Keratinocyte (primary cell): Measurements from ENCODE around the gene CFAP90. TPM values are rescaled to one million over a fixed set of nuclear protein-coding genes. Genes with fewer than 3 reads are reported as not detected.

Experiments used
- DNase-seq: peaks from one replicate; pipeline ENCODE4 v3.0.0-alpha.2; 2011; ENCODE audit warnings: low read depth, missing footprints, low spot score
- FAIRE-seq: peaks from 2 replicates; lab custom pipeline; 2011; peaks lifted over from hg19 to GRCh38; lab: Jason Lieb, UNC
- H2AFZ ChIP-seq: 2 replicates; pipeline ENCODE4 v1.6.0; 2012; ENCODE audit warnings: low read length, control low read depth, inconsistent platforms; ENCODE audit not compliant: control insufficient read depth
- H3K27ac ChIP-seq: 2 replicates; pipeline ENCODE4 v1.5.1; 2011; ENCODE audit warnings: low read length; ENCODE audit not compliant: control insufficient read depth, insufficient read depth
- H3K27me3 ChIP-seq: 3 replicates; pipeline ENCODE4 v1.6.0; 2011; ENCODE audit warnings: low read length; ENCODE audit not compliant: control insufficient read depth, insufficient read depth; ENCODE audit errors: extremely low read depth
- H3K36me3 ChIP-seq, 2 experiments: 2 replicates in 1 of 2; 3 replicates in 1 of 2; pipeline ENCODE4 v1.5.1; 2011; ENCODE audit warnings: low read length in 2 of 2, mild to moderate bottlenecking in 1 of 2; ENCODE audit not compliant: control insufficient read depth in 2 of 2, insufficient read depth in 2 of 2; ENCODE audit errors: extremely low read depth in 1 of 2
- H3K4me1 ChIP-seq: 3 replicates; pipeline ENCODE4 v1.5.1; 2011; ENCODE audit warnings: low read length; ENCODE audit not compliant: control insufficient read depth, insufficient read depth; ENCODE audit errors: extremely low read depth
- H3K4me2 ChIP-seq: 3 replicates; pipeline ENCODE4 v1.6.0; 2011; ENCODE audit warnings: low read depth, low read length; ENCODE audit not compliant: control insufficient read depth, insufficient read depth; ENCODE audit errors: extremely low read depth
- H3K4me3 ChIP-seq, 3 experiments: fragments of 200-600 bp in 1 of 3; sonication (generic) in 1 of 3; 2 replicates in 2 of 3; 3 replicates in 1 of 3; pipeline ENCODE4 v1.5.1; 2011 to 2016; ENCODE audit warnings: low read length in 3 of 3, mild to moderate bottlenecking in 3 of 3, control low read depth in 2 of 3, inconsistent platforms in 1 of 3, low read depth in 1 of 3, mixed read lengths in 1 of 3, mixed run types in 1 of 3, moderate library complexity in 1 of 3; ENCODE audit not compliant: control insufficient read depth in 2 of 3, insufficient read depth in 2 of 3; ENCODE audit errors: extremely low read depth in 1 of 3
- H3K79me2 ChIP-seq: 2 replicates; pipeline ENCODE4 v1.6.0; 2012; ENCODE audit warnings: low read length; ENCODE audit not compliant: control insufficient read depth, insufficient read depth
- H3K9ac ChIP-seq: 3 replicates; pipeline ENCODE4 v1.6.0; 2011; ENCODE audit warnings: low read length; ENCODE audit not compliant: control insufficient read depth, insufficient read depth; ENCODE audit errors: extremely low read depth
- H3K9me1 ChIP-seq: 3 replicates; pipeline ENCODE4 v1.6.0; 2011; ENCODE audit warnings: low read length; ENCODE audit not compliant: control insufficient read depth, insufficient read depth; ENCODE audit errors: extremely low read depth
- H3K9me3 ChIP-seq: 2 replicates; pipeline ENCODE4 v1.5.1; 2012; ENCODE audit warnings: low read depth, low read length; ENCODE audit not compliant: control insufficient read depth
- H4K20me1 ChIP-seq: 3 replicates; pipeline ENCODE4 v1.6.0; 2011; ENCODE audit warnings: low read length; ENCODE audit not compliant: control insufficient read depth, insufficient read depth; ENCODE audit errors: extremely low read depth
- CTCF ChIP-seq, 3 experiments: IDR thresholded peaks in 1 of 3; conservative IDR thresholded peaks in 1 of 3; optimal IDR thresholded peaks in 1 of 3; 2 replicates in 2 of 3; 3 replicates in 1 of 3; pipeline versions ENCODE3 to v1.5.1; 2011; ENCODE audit warnings: low read length in 3 of 3, mild to moderate bottlenecking in 3 of 3, moderate library complexity in 2 of 3, control low read depth in 1 of 3, inconsistent platforms in 1 of 3; ENCODE audit not compliant: insufficient read depth in 2 of 3; ENCODE audit errors: extremely low read depth in 1 of 3
- EZH2 ChIP-seq: IDR thresholded peaks from one replicate; pipeline ENCODE4 v1.6.1; 2012; ENCODE audit warnings: inconsistent platforms, mild to moderate bottlenecking, low read length, moderate library complexity
- dilution Hi-C: fragments of 300-500 bp; cut with MboI; formaldehyde crosslinking; loops from one replicate; pipeline ENCODE4 v1.7.0; 2020; ENCODE audit warnings: low sequenced_read_pairs; ENCODE audit not compliant: extremely low pct_ligation_motif_present
- polyA plus RNA-seq, 5 experiments: library from polyadenylated mRNA; depleted of rRNA in 3 of 5; stranded (reverse) in 3 of 5; stranded (forward) in 1 of 5; unstranded in 1 of 5; fragments of >200 nt; gene quantifications; 1 replicate in 1 of 5; 2 replicates in 3 of 5; 3 replicates in 1 of 5; pipeline versions ENCODE4 v1.2.1 to v1.2.3, GENCODE V29; 2011 to 2012; ENCODE audit warnings: missing spikeins in 2 of 5, low read depth in 1 of 5, low replicate concordance in 1 of 5

Gene CFAP90
- polyA plus RNA-seq, 1 donor (not counting 4 experiments of a cell fraction or from before 2014, with no cell fraction given) = not detected

GRCh38 chr5:7866196-7866595 is 15.3 kb upstream of the CFAP90 start:
- peaks cover 47% of the 10 kb centered on the region for H3K79me2 ChIP-seq
- no peak overlapping the region for H3K27ac ChIP-seq
- H3K4me3 ChIP-seq = no peak overlapping the region
- dilution Hi-C loops = no loop called here
- peaks cover 2% of the 10 kb centered on the region for H3K9me1 ChIP-seq
- no peak overlapping the region for H3K4me2 ChIP-seq
- peaks cover 8 to 14% of the 10 kb centered on the region in 2 experiments for H3K36me3 ChIP-seq
- peaks cover 18% of the 10 kb centered on the region for H3K4me1 ChIP-seq
- TF ChIP-seq EZH2 (no peak), CTCF (optimal IDR thresholded peaks at IDR 0.05 in 1 of 3, IDR thresholded peaks at IDR 0.05 in 1 of 3, conservative IDR thresholded peaks at IDR 0.05 in 1 of 3; ENCODE audit: extremely low read depth in 1 of 3, insufficient read depth in 2 of 3, low read length in 3 of 3) (no peak)
- no peak overlapping the region for H2AFZ ChIP-seq
- no peak for FAIRE-seq
- no peak overlapping the region for H3K9ac ChIP-seq
- no peaks in the 10 kb centered on the region for H4K20me1 ChIP-seq
- no peaks in the 10 kb centered on the region for H3K27me3 ChIP-seq
- no peak for DNase-seq
- no peaks in the 10 kb centered on the region for H3K9me3 ChIP-seq

DNA sequence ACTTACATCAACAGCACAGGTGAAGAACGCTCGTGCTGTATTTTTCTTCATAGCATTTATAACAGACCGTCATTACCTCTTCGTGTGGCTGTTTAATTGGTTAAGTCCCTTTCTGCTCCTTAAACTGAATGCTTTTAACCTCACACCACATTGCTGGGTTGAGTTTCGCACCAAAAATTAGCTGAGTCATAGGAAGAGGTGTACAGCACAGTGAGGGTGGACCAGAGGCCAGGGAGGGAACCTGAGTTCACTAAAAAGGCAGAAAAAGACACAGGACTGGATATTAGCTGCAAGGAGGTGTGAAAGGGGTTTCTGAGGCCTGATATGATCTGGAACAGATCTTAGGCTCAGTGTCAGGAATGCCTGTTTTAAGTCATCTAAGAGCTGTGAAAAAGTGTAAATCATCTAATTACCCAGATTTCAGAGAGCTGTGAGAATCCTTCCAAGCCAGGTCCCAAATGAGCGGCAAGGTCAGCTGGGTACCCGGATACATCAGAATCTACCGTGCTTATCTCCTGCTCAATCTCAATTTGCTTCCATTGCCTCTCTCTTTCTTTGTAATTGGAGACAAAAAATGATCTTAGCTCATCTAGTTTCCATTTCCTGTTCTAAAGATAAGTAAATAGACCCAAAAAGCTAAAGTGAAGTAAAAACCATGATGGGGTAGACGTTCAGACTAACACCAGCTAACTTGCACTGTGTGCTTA is 7.1 kb upstream of the CFAP90 start:
- DNase-seq = no peak
- H3K4me3 ChIP-seq = no peak overlapping the region
- H3K9me3 ChIP-seq = no peaks in the 10 kb centered on the region
- H3K27me3 ChIP-seq = no peaks in the 10 kb centered on the region
- FAIRE-seq = no peak
- no peaks in the 10 kb centered on the region for H3K4me1 ChIP-seq
- no peaks in the 10 kb centered on the region for H3K79me2 ChIP-seq
- H3K9ac ChIP-seq = no peak overlapping the region
- TF ChIP-seq CTCF (optimal IDR thresholded peaks at IDR 0.05 in 1 of 3, IDR thresholded peaks at IDR 0.05 in 1 of 3, conservative IDR thresholded peaks at IDR 0.05 in 1 of 3; ENCODE audit: extremely low read depth in 1 of 3, insufficient read depth in 2 of 3, low read length in 3 of 3) (no peak), EZH2 (no peak)
- no peak overlapping the region for H3K4me2 ChIP-seq
- no peak overlapping the region for H2AFZ ChIP-seq
- H4K20me1 ChIP-seq = no peaks in the 10 kb centered on the region
- dilution Hi-C loops = no loop called here
- H3K36me3 ChIP-seq = peaks cover 5 to 13% of the 10 kb centered on the region in 2 experiments
- H3K9me1 ChIP-seq = no peaks in the 10 kb centered on the region
- no peak overlapping the region for H3K27ac ChIP-seq
